ENCODE results near the gene HDAC4.

The HDAC4 gene

GRCh38 chr2:239130041-239130440 is 270.8 kb downstream of the HDAC4 start:
- TF ChIP-seq TCF12 (IDR thresholded peaks at IDR 0.05; ENCODE audit: low read depth) (no peak), EP300 (IDR thresholded peaks at IDR 0.05; ENCODE audit: borderline replicate concordance) (no peak), ZBTB7A (IDR thresholded peaks at IDR 0.05; ENCODE audit: low read depth) (no peak), FOXM1 (IDR thresholded peaks at IDR 0.05; ENCODE audit: borderline replicate concordance, low read depth) (no peak), USF1 (IDR thresholded peaks at IDR 0.05) (no peak), RAD21 (IDR thresholded peaks at IDR 0.05; ENCODE audit: low read depth) (no peak), EGR1 (IDR thresholded peaks at IDR 0.05) (no peak), CREB1 (IDR thresholded peaks at IDR 0.05; ENCODE audit: low read depth) (no peak), MAX (IDR thresholded peaks at IDR 0.05) (no peak), NFIC (IDR thresholded peaks at IDR 0.05) (no peak), YY1 (IDR thresholded peaks at IDR 0.05; ENCODE audit: low read depth) (no peak), TAF1 (IDR thresholded peaks at IDR 0.05; ENCODE audit: low read depth) (no peak), TEAD4 (IDR thresholded peaks at IDR 0.05) (no peak), CEBPB (IDR thresholded peaks at IDR 0.05) (no peak), REST (IDR thresholded peaks at IDR 0.05; ENCODE audit: low read depth) (no peak)

GRCh38 chr2:239129147-239129920 is 271.5 kb downstream of the HDAC4 start:
- no peak for TF ChIP-seq RAD21 (IDR thresholded peaks at IDR 0.05; ENCODE audit: low read depth)
- no peak for TF ChIP-seq USF1 (IDR thresholded peaks at IDR 0.05)
- TF ChIP-seq FOXM1 (IDR thresholded peaks at IDR 0.05; ENCODE audit: borderline replicate concordance, low read depth): no peak
- TF ChIP-seq CREB1 (IDR thresholded peaks at IDR 0.05; ENCODE audit: low read depth): no peak
- no peak for TF ChIP-seq TCF12 (IDR thresholded peaks at IDR 0.05; ENCODE audit: low read depth)
- no peak for TF ChIP-seq TAF1 (IDR thresholded peaks at IDR 0.05; ENCODE audit: low read depth)
- no peak for TF ChIP-seq YY1 (IDR thresholded peaks at IDR 0.05; ENCODE audit: low read depth)
- TF ChIP-seq REST (IDR thresholded peaks at IDR 0.05; ENCODE audit: low read depth): no peak
- no peak for TF ChIP-seq NFIC (IDR thresholded peaks at IDR 0.05)

GRCh38 chr2:239128706-239129105 is 272.1 kb downstream of the HDAC4 start:
- no peak for TF ChIP-seq TAF1 (IDR thresholded peaks at IDR 0.05; ENCODE audit: low read depth)
- no peak for TF ChIP-seq NFIC (IDR thresholded peaks at IDR 0.05)
- TF ChIP-seq FOXM1 (IDR thresholded peaks at IDR 0.05; ENCODE audit: borderline replicate concordance, low read depth): no peak
- TF ChIP-seq CREB1 (IDR thresholded peaks at IDR 0.05; ENCODE audit: low read depth): no peak
- TF ChIP-seq YY1 (IDR thresholded peaks at IDR 0.05; ENCODE audit: low read depth): no peak
- no peak for TF ChIP-seq MAX (IDR thresholded peaks at IDR 0.05)
- TF ChIP-seq CEBPB (IDR thresholded peaks at IDR 0.05): no peak
- no peak for TF ChIP-seq EP300 (IDR thresholded peaks at IDR 0.05; ENCODE audit: borderline replicate concordance)
- no peak for TF ChIP-seq REST (IDR thresholded peaks at IDR 0.05; ENCODE audit: low read depth)
- no peak for TF ChIP-seq TEAD4 (IDR thresholded peaks at IDR 0.05)
- no peak for TF ChIP-seq ZBTB7A (IDR thresholded peaks at IDR 0.05; ENCODE audit: low read depth)
- TF ChIP-seq RAD21 (IDR thresholded peaks at IDR 0.05; ENCODE audit: low read depth): no peak
- no peak for TF ChIP-seq USF1 (IDR thresholded peaks at IDR 0.05)
- no peak for TF ChIP-seq EGR1 (IDR thresholded peaks at IDR 0.05)
- no peak for TF ChIP-seq TCF12 (IDR thresholded peaks at IDR 0.05; ENCODE audit: low read depth)

All from Ishikawa (cell line).